Measurements from ENCODE around the gene RAB23. TPM values are rescaled to one million over a fixed set of nuclear protein-coding genes. Genes with fewer than 3 reads are reported as not detected.

Gene RAB23
- total RNA-seq, 1 donor from 2014 or later = 11.3 TPM

GRCh38 chr6:57182017-57182432 is 40.1 kb downstream of the RAB23 start:
- Histone ChIP-seq H3K27me3 (ENCODE audit: low read depth) (no peaks in the 10 kb centered on the region), H3K4me3 (no peak overlapping the region), H3K36me3 (peaks cover 28% of the 10 kb centered on the region), H3K27ac (no peak overlapping the region), H3K4me1 (no peaks in the 10 kb centered on the region), H3K9me3 (no peaks in the 10 kb centered on the region)
- no peak for TF ChIP-seq CTCF (IDR thresholded peaks at IDR 0.05)
- DNase-seq (no peak), ATAC-seq (peak; percentile 58 to 85)
- intact Hi-C loops (cut with DNase I) = no loop called here

GRCh38 chr6:57180596-57180995 is 41.5 kb downstream of the RAB23 start:
- Histone ChIP-seq H3K9me3 (no peaks in the 10 kb centered on the region), H3K4me3 (no peak overlapping the region), H3K27ac (no peak overlapping the region), H3K4me1 (no peaks in the 10 kb centered on the region), H3K36me3 (peaks cover 28% of the 10 kb centered on the region), H3K27me3 (ENCODE audit: low read depth) (no peaks in the 10 kb centered on the region)
- intact Hi-C loops (cut with DNase I) = no loop called here
- DNase-seq (no peak), ATAC-seq (no peak)
- TF ChIP-seq CTCF (IDR thresholded peaks at IDR 0.05) = no peak

GRCh38 chr6:57177545-57178265 is 44.4 kb downstream of the RAB23 start:
- no peak for TF ChIP-seq CTCF (IDR thresholded peaks at IDR 0.05)
- H3K4me3 ChIP-seq = no peak overlapping the region
- intact Hi-C loops (cut with DNase I) = no loop called here
- no peaks in the 10 kb centered on the region for H3K9me3 ChIP-seq
- H3K27me3 ChIP-seq (ENCODE audit: low read depth) = no peaks in the 10 kb centered on the region
- H3K36me3 ChIP-seq = peaks cover 10% of the 10 kb centered on the region
- H3K4me1 ChIP-seq = peaks cover 13% of the 10 kb centered on the region
- DNase-seq = no peak
- ATAC-seq = peak in 1 of 2 donors; percentile 14
- peak overlapping the region; percentile 31 for H3K27ac ChIP-seq

GRCh38 chr6:57174511-57174907 is 47.6 kb downstream of the RAB23 start:
- Histone ChIP-seq H3K27ac (no peak overlapping the region), H3K36me3 (no peaks in the 10 kb centered on the region), H3K4me3 (peak overlapping the region; percentile 61), H3K4me1 (peaks cover 17% of the 10 kb centered on the region), H3K27me3 (ENCODE audit: low read depth) (no peaks in the 10 kb centered on the region), H3K9me3 (no peaks in the 10 kb centered on the region)
- no peak for TF ChIP-seq CTCF (IDR thresholded peaks at IDR 0.05)
- ATAC-seq (no peak), DNase-seq (no peak)
- intact Hi-C loops (cut with DNase I) = no loop called here

- no peaks in the 10 kb centered on the region for H3K36me3 ChIP-seq
- ATAC-seq = peak in 1 of 2 donors; percentile 23
- H3K27ac ChIP-seq = peak overlapping the region; percentile 16
- H3K4me3 ChIP-seq = peak overlapping the region; percentile 61
- intact Hi-C loops (cut with DNase I) = no loop called here
- H3K27me3 ChIP-seq (ENCODE audit: low read depth) = no peaks in the 10 kb centered on the region
- H3K9me3 ChIP-seq = no peaks in the 10 kb centered on the region
- no peak for TF ChIP-seq CTCF (IDR thresholded peaks at IDR 0.05)
- DNase-seq = no peak
- peaks cover 17% of the 10 kb centered on the region for H3K4me1 ChIP-seq
Measured at GRCh38 chr6:57173886-57174510, 48.1 kb downstream of the RAB23 start.
